Right lobe of liver (tissue), 6 donors: ENCODE measurements around the gene TJP1. TPM values are rescaled to one million over a fixed set of nuclear protein-coding genes. Genes with fewer than 3 reads are reported as not detected.
"Not testable (repeated sequence)": the region's sequence is repeated elsewhere in the genome, so short reads cannot be mapped to it uniquely, and the experiment has no call there.

Experiments
- ATAC-seq, 4 donors: fragments of 200-7000 bp; cut with Tn5 transposase; one replicate each; pipeline ENCODE4 v1.9.1; 2020; ENCODE audit warnings: mild to moderate bottlenecking in 4 of 4, moderate library complexity in 4 of 4
- DNase-seq, 3 donors: peaks; one replicate each; pipeline ENCODE4 v3.0.0-alpha.2; 2020
- H3K27ac ChIP-seq, 3 donors: fragments of 200-600 bp; one replicate each; pipeline ENCODE4 v1.8.0; 2022
- H3K27me3 ChIP-seq, 2 donors: fragments of 200-600 bp; one replicate each; pipeline ENCODE4 v1.8.0; 2022
- H3K36me3 ChIP-seq, 4 donors: fragments of 200-600 bp; sonication (generic) in 1 of 4; one replicate each; pipeline versions ENCODE4 v1.5.1 to v1.8.0; 2017 to 2022; ENCODE audit warnings: control low read depth in 1 of 4
- H3K4me1 ChIP-seq, 4 donors: fragments of 200-600 bp; sonication (generic) in 1 of 4; one replicate each; pipeline versions ENCODE4 v1.5.1 to v1.8.0; 2017 to 2022; ENCODE audit warnings: control low read depth in 1 of 4
- H3K4me3 ChIP-seq, 3 donors: fragments of 200-600 bp; one replicate each; pipeline ENCODE4 v1.8.0; 2022
- H3K9me3 ChIP-seq, 4 donors: fragments of 200-600 bp; sonication (generic) in 1 of 4; one replicate each; pipeline versions ENCODE4 v1.5.1 to v1.8.0; 2017 to 2022; ENCODE audit warnings: control low read depth in 1 of 4
- CTCF ChIP-seq, 4 donors: fragments of 200-600 bp in 3 of 4; fragments of 450-650 bp in 1 of 4; IDR thresholded peaks; one replicate each; pipeline versions ENCODE4 v1.5.1 to v1.8.0; 2016 to 2022; ENCODE audit warnings: antibody characterized with exemption in 4 of 4, mild to moderate bottlenecking in 2 of 4
- POLR2A ChIP-seq: fragments of 450-650 bp; IDR thresholded peaks from one replicate; pipeline ENCODE4 v1.6.1; 2017; ENCODE audit warnings: antibody characterized with exemption, mild to moderate bottlenecking
- WGBS: methylation state at CpG from one replicate; pipeline ENCODE4 v1.1.6; 2018; ENCODE audit warnings: low coverage, low lambda C conversion rate; ENCODE audit not compliant: insufficient coverage; ENCODE audit errors: missing lambda C conversion rate; 5-methylcytosine and 5-hydroxymethylcytosine counted together
- intact Hi-C, 2 donors: fragments of 100-400 bp; cut with DNase I; formaldehyde crosslinking; loops; one replicate each; pipeline versions ENCODE4 v1.11.2 to v1.14.1; 2022
- total RNA-seq, 6 experiments: library from RNA; depleted of rRNA in 2 of 6; stranded (reverse); fragments of >200 nt in 2 of 6; fragmentation: NEBNext Ultra II Directional in 3 of 6; extraction: Animal tissue kit (Norgen Biotek cat#: 25700) in 3 of 6; gene quantifications; one replicate each; pipeline versions ENCODE4 v1.1.0 to v1.2.4, GENCODE V29; 2016 to 2023
- donor health status: DM: no; HTN: yes; CAD: no.
- donor health status: DM: no; HTN: no; CAD: no.
- donor health status: DM: no; HTN: no; CAD: no.
- donor health status: DM: no; HTN: yes; CAD: no.
- donor health status: DM: no; HTN: yes; CAD: no.

TJP1 gene
- total RNA-seq, 6 experiments from 2014 or later = 22.5 to 57.3 (median 35.9) TPM

- DNase-seq = no peak
- H3K36me3 ChIP-seq = no peaks in the 10 kb centered on the region
- H3K27ac ChIP-seq = no peak overlapping the region
- H3K9me3 ChIP-seq = no peaks in the 10 kb centered on the region
- intact Hi-C loops = no loop called here
- H3K4me1 ChIP-seq = peaks cover 0 to 9% (median 3%) of the 10 kb centered on the region in 4 donors
- no peaks in the 10 kb centered on the region for H3K27me3 ChIP-seq
- TF ChIP-seq POLR2A = no peak
- TF ChIP-seq CTCF (IDR thresholded peaks at IDR 0.05) = no peak
- no peak for ATAC-seq
- no peak overlapping the region for H3K4me3 ChIP-seq
Observed at GRCh38 chr15:29787767-29788166, 34.5 kb downstream of the TJP1 start.

DNA sequence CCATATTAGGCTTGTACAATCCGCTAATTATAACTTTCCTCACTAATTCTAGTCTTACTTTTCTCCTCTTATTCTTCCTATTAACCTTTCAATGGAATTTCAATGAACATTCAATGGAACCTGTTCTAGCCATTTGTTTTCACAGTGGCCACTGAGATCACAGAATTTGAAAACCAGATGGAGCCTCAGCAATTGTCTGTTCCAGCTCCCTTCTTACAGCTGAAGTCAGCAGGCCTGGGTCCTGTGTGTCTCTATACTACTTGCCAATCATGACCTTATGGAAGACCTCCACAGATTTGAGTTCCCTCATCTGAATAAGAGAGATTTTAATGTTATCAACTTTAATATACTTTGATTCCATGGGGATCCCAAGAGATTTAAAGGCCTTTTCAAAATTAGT lies 36.6 kb downstream of the TJP1 start:
- Histone ChIP-seq H3K9me3 (no peaks in the 10 kb centered on the region), H3K4me3 (no peak overlapping the region), H3K36me3 (no peaks in the 10 kb centered on the region), H3K4me1 (peaks cover 0 to 9% (median 3%) of the 10 kb centered on the region in 4 donors), H3K27me3 (no peaks in the 10 kb centered on the region), H3K27ac (no peak overlapping the region)
- ATAC-seq (no peak), DNase-seq (no peak)
- TF ChIP-seq POLR2A = no peak
- TF ChIP-seq CTCF (IDR thresholded peaks at IDR 0.05) = no peak
- 92% methylated on average over 1 of the region's 1 CpG for WGBS
- intact Hi-C loops = no loop called here

DNA sequence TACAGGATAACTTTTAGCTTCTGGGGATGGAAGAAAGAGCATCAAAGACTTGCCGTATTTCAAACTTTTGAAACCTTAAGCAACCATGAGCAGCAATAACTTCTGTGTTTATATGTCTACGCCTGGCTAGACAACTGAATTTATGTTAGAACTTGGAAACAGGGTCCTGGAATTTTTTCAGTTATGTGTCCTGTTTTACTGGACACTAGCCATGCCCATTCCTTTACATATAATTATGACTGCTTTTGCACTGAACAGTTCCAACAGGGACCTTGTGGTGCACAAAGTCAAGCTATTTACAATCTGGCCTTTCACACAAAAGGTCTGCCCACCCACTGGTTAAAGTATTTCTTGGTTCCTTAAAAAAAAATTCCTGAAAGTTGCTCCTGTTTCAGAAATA lies 37.1 kb downstream of the TJP1 start:
- Histone ChIP-seq H3K27me3 (no peaks in the 10 kb centered on the region), H3K36me3 (no peaks in the 10 kb centered on the region), H3K27ac (no peak overlapping the region), H3K4me1 (peaks cover 0 to 9% (median 3%) of the 10 kb centered on the region in 4 donors), H3K4me3 (no peak overlapping the region), H3K9me3 (no peaks in the 10 kb centered on the region)
- intact Hi-C loops = no loop called here
- no peak for ATAC-seq
- 100% methylated on average over 2 of the region's 2 CpGs for WGBS
- TF ChIP-seq CTCF (IDR thresholded peaks at IDR 0.05) = no peak
- TF ChIP-seq POLR2A = no peak
- DNase-seq = no peak

DNA sequence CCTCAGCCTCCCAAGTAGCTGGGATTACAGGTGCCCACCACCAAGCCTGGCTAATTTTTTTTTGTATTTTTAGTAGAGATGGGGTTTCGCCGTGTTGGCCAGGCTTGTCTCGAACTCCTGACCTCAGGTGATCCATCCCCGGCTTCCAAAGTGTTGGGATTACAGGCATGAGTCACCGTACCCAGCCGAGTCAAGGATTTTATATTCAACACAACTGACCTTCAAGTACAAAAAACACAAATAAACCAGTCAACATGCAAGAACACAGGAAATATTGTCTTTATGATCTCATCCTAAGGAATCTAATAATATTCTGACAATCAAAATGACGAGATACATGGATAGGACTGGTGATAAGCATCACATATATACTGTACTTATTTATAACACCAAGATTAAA lies 37.9 kb downstream of the TJP1 start:
- 72% methylated on average over 7 of the region's 7 CpGs for WGBS
- H3K36me3 ChIP-seq = no peaks in the 10 kb centered on the region
- intact Hi-C loops = no loop called here
- ATAC-seq (no peak), DNase-seq (no peak)
- H3K4me3 ChIP-seq = no peak overlapping the region
- H3K27me3 ChIP-seq = no peaks in the 10 kb centered on the region
- H3K4me1 ChIP-seq = peaks cover 0 to 9% (median 3%) of the 10 kb centered on the region in 4 donors
- no peak overlapping the region for H3K27ac ChIP-seq
- no peaks in the 10 kb centered on the region for H3K9me3 ChIP-seq
- TF ChIP-seq CTCF (IDR thresholded peaks at IDR 0.05) (no peak), POLR2A (no peak)

GRCh38 chr15:29782816-29783215 lies 39.5 kb downstream of the TJP1 start:
- H3K9me3 ChIP-seq, intact Hi-C loops, H3K4me3 ChIP-seq, H3K27me3 ChIP-seq, H3K27ac ChIP-seq, H3K4me1 ChIP-seq, ATAC-seq, DNase-seq, H3K36me3 ChIP-seq: not testable (repeated sequence)
- WGBS = 74% methylated on average over 7 of the region's 8 CpGs
